LHCN-M2 (cell line): ENCODE results near the gene COL2A1. TPM values are rescaled to one million over a fixed set of nuclear protein-coding genes. Genes with fewer than 3 reads are reported as not detected.

Source experiments
- DNase-seq: peaks from one replicate; pipeline ENCODE4 v3.0.0-alpha.2; 2012; ENCODE audit warnings: low read depth
- total RNA-seq: library from RNA; depleted of rRNA; stranded (reverse); fragments of >200 nt; gene quantifications from 2 replicates; pipeline ENCODE4 v1.2.3, GENCODE V29; 2014

The COL2A1 gene
- total RNA-seq, 1 experiment from 2014 or later = not detected

DNA sequence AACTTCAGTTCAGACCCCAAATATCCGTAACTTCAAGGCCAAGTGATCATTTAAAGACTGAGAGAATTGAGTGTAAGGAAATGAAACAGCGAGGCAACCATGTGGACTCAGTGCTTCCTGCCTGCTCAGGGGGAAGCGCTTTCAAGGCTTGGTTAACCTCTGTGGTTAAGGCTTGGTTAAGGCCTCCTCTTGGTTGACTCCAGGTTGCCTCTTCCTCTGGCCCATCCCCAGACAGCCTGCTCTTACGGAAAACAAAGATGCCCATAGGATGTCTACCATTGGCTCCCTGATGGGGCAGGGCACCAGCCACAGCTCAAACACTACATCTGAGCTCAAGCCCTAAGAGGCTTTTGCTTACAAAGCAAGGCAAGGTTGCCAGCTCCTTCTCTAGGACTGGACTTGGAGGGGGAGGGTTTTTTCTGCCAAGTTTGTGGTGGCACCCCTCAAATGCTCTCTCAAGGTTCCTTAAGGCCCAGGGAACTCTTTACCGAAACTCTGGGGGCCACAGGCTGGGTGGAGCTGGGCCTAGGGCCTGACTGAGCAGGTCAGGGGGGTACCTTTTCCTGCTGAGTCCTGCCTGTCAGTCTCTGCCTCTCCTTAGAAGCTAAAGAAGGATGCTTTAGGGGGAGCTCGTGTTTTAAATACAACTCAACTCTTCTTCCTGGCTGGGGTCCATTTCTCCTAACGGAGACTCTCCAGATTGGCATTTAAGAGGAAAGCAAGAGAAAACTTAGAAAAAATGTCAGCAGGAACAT, 13.7 kb downstream of the COL2A1 start:
- DNase-seq = no peak

DNA sequence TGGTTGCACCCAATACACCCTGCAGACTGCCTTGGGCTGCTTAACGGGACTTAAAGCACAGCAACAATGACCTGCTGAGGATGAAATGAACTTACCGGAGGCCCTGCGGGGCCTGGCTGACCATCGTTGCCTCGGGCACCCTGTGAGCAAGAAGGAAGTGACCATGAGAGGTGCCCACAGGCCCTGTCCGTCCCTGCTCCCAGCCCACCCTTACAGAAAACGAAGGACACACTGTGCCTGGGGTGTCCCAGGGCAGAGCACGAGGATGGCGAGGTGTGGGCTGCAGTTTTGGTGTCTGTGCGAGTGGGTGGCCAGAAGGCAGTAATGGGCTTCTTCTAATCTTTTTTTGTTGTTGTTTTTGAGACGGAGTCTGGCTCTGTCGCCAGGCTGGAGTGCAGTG, 14.6 kb downstream of the COL2A1 start:
- no peak for DNase-seq

DNA sequence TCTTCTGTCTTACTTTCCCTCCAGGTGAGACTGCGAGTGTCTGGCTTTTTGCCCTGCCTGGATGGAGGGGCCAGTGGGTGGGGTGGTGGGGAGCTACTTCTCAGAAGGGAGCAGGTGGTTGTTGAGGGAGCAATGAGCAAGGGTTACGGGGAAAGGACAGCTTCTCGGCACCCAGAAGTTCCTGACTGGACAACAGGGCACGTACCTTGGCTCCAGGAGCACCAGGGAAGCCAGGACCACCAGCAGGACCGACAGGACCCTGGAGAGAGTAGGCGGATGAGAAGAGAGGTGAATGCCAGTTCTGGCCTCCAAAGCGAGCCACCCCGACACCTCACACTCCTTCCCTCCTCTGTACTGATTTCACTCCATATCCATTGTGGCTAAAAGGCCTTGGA, 15.3 kb downstream of the COL2A1 start:
- DNase-seq = no peak

DNA sequence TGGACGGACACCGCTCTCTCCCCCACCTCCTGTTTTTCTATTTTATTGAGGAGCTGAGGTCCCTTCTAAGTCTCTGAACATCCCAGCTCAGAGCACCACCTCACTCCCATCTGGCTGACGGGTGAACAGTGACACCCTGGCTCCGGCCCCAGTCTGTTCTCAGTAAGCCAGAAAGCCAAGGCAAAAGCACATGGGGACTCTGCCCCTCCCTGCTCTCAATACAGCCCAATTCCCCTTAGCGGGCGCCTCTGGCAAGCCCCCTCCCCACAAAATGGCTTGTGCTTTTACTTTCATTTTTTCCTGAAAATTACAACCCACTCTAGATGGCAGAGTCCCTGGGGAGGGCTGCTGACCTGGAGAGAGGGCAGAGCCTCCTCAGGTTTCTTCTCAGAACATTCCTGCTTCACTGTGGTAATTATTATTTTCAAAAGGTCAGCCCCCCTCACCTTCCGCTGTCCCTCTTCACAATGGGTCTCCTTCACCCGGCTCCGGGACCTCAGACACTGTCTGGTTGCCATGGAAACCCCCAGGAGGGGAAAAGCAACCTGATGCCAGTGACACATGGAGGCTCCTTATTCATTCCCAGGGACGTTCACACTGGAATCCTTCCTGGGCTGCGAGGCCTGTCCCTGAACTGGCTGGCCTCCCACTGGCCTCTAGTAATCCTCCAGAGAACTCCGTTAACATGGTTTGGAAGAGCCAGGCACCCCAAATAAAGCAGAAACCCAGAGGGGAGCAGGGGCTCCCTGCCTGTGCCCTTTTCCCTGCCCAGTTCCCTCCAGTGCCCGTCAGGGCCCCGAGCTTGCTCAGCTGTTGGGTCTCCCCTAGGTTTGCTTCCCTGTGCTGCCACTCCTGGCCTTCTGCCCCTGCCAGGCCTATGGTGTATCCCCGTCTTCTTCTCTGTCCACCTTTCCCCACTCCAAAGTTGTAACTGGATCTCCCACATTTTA, 15.9 kb downstream of the COL2A1 start:
- peak; percentile 31 for DNase-seq

DNA sequence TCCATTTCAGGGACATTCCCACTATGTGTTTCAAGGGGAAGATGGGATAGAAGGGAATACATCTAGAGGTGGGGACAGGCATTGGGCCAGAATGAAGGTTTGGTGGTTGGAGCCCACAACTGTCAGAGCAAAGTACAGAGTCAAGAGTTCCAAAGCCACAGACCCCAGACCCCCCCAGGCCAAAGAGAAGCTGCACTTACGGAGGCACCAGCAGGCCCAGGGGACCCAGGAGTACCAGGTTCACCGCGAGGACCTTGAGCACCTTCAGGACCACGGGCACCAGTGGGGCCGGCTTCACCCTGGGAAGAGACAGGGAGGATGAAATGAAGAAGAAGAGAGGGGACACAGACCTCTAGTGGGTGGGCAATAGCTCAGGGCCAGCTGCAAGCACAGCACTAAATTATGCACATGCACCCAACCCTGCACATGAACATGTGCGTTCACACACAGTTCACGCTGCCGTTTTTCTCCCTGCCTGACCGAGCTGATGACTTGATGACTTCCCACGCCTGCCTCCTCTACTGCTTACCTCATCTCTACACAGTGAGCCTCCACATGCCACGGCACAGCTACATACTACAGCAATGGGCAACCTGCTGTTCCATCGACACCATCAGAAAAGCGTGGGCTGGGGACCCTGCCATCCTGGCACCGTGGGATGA, 16.7 kb downstream of the COL2A1 start:
- DNase-seq = no peak

DNA sequence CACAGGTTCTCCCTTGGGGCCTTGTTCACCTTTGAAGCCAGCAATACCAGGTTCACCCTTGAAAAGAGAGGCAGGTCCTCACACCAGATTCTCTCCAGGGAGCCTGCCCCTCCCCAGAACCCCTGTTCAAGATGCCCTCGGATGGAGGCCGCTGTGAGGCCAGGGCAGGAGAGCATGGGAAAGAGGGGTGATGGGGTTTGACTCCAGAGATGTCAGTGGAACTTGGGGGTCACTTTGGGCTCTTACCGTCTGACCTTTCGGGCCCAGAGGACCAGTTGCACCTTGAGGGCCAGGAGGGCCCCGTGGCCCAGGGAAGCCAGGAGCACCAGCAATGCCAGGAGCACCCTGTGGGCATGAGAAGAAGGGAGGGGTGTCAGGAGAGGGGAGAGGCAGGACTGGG, 17.4 kb downstream of the COL2A1 start:
- no peak for DNase-seq

DNA sequence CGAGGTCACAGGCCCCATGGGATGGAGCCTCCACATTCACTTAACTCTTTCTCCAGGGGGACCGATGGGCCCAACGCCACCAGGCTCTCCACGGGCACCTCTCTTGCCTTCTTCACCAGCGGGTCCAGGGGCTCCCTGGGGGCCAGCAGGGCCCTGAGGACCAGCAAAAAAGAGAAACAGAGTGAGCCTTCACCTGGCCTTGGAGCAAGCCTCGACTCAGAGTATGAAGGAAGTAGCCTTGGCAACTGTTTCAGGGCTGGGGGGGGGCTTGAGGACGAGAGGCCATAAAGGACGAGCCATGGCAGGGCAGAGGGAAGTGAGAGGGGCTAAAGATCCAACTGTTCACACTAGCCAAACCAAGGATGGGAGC, 18.0 kb downstream of the COL2A1 start:
- no peak for DNase-seq

DNA sequence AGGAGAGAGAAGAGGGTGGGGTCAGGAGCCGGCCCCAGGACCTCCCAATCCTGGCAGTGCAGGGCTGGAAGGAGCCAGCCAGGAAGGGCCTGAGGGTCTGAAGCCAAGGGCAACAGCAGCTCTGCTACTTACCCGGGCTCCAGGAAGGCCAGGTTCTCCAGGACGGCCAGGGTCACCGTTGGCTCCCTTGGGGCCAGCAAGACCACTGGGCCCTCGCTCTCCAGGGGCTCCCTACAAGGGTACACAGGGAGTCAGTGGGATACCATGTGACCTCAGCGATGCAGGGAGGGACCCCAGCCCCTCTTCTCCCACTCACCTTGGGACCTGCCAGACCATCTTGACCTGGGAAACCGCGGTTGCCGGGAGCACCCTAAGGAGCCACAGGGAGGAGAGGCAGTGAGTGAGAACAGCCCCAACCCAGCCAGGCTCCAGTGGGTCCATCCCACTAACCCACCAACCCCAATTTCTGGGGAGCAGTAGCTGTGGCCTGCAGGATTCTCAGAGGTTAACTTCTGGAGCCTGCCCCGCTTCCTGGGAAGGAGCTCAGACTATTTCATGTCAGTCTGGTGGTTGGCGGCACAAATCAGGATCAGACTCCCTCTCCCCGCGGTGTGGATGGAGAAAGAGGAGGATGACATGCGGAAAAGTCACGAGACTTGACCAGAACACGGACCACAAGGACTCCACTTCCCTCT, 18.5 kb downstream of the COL2A1 start:
- DNase-seq = no peak

DNA sequence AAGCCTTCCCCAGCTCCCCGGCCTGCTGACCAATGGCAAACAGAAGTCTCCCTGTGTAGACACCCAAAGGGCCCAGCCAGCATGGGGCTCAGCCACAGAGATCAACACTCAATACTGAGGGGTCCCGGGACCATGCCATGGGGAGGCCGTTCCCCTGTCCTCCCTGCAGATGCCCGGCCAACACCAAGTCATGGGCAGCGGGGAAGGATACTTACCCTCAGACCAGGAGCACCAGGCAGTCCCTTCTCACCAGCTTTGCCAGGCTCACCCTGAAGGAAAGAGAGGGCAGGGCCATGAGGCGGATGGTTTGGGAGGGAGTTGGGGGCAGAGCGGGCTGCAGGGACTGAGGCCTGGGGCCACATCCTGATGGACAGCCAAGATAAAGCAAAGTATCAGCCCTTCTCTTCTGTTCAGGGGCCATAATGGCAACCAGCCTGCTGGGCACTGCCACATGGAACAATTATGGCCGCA, 19.9 kb downstream of the COL2A1 start:
- no peak for DNase-seq

DNA sequence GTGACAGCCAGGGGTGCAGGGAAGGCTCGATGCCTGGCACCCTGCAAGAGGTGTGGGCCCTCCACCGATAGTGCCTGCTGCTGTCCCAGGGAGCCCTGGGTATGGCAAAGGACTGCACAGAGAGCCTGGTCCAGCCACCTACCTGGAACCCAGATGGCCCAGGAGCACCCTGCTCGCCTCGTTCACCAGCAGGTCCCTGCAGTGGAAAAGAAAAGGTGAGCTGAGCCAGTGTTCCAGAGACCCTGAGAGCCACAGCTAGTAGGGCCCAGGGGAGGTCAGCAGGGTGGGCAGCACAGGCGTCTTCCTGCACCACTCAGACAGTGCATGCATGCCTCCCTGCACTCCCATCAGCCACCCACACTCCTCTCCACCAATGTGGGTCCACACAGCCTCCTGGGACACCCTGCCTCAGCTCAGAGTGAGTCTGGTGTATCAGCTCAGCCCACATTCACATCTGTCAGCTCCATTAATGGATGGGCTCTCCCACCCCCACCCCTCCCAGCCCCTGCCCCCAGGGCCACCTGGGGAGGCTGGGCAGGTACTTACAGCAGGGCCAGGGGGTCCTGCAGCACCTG, 20.6 kb downstream of the COL2A1 start:
- DNase-seq = no peak

DNA sequence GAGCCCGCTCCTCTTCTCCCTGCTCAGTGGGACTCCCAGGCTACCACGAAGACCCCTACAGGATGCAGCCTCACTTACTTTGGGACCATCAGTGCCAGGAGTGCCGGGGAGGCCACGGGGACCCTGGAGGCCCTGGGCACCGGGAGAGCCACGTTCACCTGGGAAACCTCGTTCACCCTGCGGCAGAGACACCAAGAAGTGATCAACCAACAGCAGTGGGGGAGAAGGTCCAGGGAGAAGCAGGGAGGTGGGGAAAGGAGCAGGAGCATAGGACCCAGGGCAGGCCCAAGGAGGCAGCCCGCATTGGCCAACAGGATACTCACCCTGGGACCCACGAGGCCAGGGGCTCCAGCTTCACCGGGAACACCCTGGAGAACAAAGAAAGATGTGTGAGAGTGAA, 21.5 kb downstream of the COL2A1 start:
- no peak for DNase-seq

DNA sequence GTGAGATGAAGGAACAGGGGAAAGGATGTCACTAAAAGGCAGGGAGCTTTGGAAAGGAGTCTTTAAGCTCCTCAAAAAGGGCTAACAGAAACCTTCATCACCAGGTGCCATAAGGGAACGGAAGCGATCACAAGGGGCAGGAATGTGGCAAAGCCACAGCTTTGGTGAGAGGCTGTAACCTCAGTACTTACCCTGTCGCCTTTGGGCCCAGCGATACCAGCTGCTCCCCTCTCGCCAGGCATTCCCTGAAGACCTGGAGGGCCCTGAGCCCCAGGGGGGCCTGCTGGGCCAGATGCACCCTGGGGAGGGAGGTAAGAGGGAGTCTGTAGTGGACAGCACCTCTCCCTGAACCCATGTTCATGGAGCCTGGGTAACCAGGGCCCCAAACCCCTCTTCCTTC, 22.0 kb downstream of the COL2A1 start:
- no peak for DNase-seq

DNA sequence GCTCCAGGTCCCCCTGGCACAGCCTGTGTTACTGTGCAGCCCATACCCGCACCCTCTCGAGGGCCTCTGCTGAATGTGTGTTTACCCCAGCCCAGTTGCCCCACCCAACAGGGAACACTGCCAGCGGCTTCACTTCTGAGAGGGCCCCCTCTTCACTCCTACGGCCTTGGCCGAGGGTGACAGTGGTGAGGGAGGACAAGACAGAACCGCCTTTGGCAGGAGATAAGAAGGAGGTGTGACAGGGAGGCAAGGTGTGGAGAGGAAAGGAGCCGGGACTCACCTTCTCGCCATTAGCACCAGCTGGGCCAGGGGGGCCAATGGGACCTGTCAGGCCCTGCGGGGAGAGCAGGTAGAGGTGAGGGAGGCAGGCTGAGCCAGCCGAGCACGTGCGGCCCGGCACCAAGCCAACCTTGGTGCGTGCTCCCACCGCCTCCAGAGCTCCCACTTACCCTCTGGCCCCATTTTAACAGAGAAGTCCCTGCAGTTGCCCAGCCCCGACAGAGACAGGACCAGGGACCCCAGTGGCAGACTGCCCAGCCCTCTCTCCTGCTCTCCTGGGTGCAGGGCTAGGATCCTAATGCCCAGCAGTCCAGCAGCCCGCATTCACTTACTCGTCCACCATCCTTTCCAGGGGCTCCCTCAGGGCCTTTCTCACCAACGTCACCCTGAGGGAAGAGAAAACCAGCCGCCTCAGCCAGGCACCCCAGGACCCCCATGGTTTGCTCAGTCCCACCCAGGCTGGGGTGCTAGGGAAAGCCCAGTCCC, 22.6 kb downstream of the COL2A1 start:
- DNase-seq = no peak

DNA sequence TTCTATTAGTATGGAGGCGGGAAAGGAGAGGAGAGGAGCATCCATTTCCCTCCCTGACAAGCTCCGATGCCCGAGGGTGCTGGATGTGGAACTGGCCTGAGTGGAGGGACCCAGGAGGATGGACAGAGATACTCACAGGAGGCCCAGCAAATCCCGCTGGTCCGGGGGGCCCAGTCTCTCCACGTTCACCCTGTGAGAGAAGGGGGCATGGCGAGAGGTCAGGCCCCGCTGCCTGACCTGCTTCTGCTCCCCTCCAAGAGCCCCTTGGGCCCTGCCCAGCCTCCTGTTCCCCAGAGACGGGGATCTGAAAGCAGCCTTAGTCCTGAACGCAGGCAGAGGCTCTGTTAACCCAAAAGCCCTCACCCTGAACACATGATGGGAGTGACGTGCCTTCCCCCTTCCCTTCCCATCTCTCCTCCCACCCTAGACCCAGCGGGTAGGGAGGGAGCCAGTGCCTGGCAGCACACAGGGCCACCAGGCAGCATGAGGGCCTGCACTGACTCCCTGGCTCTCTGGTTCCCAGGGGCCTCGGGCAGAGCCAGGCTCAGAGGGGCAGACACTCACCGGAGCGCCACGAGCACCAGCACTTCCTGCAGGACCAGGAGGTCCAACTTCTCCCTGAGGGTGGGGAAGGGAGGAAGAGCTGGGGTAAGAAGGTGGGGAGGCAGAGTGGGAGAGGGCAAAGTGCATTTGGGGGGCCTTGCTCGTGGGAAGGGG, 23.3 kb downstream of the COL2A1 start:
- DNase-seq = no peak

DNA sequence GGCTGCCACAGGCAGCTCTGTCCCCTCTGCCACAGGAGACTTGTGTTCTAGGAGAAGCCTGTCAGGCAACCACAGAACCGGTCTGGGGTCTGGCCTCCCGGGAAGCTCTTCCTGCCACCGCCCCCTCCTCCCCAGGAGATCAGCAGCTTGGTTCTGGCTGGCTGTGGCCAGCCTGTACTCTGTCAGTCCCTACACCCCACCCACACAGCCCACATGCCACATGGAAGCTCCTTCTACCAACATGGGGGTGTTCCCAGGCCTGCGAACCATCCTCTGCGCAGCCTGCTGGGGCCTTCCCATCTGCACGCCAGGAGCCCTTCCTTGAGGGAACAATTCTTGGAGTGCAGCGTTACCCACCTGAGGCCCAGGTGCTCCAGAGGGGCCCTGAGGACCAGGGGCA, 24.1 kb downstream of the COL2A1 start:
- no peak for DNase-seq

DNA sequence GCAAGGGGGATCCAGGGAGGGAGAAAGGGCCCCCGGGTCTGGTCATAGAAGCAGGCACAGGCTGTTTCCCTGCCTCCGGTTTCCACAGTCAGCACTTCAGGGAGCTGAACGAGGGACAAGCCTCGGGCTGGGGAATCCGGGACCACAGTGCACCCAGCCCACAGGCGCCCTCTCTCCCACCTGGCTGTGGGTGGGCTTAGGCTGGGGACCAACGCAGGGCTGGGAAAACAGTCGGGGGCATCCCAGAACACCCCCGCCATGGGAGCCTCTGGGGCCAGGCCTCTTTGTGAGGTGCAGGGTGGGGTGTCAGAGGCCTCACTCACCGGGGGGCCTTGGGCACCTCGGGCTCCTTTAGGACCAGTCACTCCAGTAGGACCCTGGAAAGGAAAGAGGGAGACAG, 24.6 kb downstream of the COL2A1 start:
- DNase-seq = no peak

DNA sequence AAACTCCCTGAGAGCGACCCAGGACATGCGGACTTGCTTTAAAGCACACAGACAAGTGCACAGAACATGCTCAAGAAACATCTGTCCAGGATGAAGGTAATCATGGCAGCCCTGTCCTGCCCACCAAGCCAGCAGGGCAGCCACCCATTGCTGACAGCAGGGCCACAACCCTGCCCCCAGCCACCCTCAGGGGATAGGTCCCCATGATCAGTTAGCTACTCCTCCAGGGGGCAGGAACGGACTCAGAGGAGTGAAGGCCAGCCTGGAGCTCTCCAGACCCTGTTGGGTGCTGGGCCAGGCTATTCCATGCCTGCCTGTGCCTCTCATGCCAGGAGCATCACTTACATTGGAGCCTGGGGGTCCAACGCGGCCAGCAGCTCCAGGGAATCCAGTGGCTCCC, 25.1 kb downstream of the COL2A1 start:
- DNase-seq = no peak

DNA sequence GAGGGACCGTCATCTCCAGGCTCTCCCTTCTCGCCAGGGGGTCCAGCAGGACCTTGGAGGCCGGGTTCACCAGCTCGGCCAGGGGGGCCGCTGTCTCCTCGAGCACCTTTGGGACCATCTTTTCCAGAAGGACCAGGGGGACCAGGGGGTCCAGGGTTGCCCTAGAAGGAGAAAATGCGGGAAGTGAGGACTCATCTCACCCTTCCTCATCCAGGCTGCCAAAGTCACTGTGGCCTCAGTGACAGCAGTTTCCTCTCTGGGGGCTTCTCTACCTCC, 25.7 kb downstream of the COL2A1 start:
- no peak for DNase-seq

DNA sequence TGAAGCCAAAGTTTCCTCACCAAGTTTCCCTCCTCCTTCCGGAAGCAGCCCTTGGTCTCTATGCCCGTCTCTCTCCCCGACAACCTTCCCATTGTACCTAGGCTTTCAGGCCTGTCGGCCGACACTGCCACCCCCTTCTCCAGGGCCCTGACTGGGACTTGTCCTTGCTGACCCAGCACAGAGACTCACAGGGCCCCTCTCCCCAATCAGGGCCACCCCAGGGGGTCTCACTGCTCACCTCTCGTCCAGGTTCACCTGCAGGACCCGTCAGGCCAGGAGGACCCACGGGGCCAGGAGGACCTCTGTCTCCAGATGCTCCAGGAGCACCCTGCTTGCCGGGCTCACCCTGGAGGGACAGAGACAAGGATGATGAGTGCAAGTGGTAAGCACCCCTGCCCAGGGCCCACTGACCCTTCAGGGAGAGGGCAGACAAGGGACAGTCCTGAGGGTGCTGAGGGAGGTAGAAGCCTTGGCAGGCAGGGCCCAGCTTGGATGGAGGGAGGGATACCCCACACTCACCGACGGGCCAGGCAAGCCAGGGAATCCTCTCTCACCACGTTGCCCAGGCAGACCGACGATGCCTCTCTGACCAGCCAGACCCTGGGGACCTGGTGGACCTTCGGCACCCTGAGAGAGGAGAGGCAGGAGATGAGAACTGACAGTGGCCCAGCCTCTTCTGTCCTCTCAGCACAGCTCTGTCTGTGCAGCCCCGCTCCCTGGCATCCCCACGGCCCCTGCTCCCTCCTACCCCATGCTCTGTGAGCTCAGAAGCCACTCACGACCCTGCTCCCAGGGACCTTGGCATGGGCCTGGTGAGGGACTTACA, 26.3 kb downstream of the COL2A1 start:
- DNase-seq = no peak
